ENCODE data around the gene SRP9.
"Not testable (repeated sequence)": the region's sequence is repeated elsewhere in the genome, so short reads cannot be mapped to it uniquely, and the experiment has no call there.

SRP9 gene

DNA sequence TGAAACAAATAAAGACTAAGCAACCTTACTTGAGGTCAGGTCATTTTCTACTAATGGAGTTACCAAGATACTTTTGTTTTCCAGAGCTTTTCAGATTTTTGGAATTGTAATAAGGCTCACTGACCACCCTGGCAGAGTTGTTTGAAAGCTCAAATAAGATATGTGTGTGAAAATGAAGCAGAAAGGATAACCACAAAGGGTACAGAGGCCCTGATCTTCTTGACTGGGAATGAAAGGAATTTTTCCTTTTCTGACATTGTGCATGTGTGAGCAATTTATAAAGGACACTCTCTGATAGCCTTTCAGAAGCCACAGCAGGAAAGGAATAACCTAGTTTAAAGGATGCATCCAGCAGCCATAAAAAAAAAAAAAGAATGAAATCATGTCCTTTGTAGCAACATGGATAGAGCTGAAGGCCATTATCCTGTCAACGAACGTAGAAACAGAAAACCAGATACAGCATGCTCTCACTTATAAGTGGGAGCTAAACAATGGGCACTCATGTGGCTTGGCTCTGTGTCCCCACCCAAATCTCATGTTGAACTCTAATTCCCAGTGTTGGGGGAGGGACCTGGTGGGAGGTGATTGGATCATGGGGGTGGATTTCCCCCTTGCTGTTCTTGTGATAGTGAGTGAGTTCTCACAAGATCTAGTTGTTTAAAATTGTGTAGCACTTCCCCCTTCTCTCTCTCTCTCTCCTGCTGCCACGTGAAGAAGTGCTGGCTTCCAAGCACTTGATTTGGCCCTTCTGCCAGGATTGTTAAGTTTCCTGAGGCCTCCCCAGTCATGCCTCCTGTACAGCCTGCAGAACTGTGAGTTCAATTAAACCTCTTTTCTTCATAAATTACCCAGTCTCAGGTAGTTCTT lies 3.1 kb upstream of the SRP9 start:
- no peak for DNase-seq (ENCODE audit: low read depth in 2 of 2)

DNA sequence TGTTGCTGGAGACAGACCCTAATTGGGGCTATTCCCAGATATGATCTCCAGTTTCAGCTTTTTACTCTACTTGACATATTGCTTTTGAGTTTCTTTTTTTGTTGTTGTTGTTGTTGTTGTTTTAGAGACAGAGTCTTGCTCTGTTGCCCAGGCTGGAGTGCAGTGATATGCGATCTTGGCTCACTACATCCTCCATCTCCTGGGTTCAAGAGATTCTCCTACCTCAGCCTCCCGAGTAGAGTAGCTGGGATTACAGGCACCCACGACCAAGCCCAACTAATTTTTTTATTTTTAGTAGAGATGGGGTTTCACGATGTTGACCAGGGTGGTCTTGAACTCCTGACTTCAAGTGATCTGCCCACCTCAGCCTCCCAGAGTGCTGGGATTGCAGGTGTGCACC lies 1.3 kb upstream of the SRP9 start:
- no peak for DNase-seq (ENCODE audit: low read depth in 2 of 2)

DNA sequence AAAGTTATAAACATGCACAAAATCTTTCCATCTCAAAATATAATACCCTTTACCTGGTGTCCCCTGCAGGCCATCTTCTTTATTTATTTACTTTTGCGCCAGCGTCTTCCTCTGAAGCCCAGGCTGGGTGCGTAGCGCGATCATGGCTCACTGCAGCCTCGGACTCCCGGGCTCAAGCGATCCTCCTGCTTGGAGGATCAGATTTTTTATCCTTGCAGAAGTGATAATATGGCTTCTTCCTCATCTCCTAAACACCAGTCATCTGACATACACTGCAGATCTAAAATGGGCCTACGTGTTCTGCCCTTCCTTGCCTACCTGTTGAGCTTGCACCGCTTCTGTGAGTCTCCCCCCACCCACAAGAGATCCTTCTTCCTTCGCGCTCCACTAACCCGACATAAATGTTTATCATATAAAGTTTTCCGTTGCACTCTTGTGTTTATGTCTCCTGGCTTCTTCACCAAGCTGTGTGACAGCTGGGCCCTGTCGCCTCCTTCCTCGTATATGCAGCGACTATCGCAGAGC lies 506 bp upstream of the SRP9 start:
- DNase-seq (ENCODE audit: low read depth in 2 of 2), result no peak

DNA sequence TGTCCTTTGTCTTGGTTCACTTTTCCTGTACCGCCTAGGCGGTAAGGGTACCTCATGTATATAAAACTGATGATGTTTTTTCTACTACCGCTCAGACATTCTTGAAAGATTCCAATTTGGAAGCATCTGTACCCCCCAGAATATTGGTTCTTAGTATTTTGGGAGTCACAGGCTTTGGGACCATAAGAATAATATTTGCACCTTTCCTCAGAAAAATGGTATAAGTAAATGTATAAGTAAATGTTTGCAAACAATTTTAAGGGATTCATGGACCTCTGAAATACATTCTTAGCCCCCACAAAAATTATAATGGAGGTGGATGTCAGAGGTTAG lies 677 bp downstream of the SRP9 start:
- no peak for DNase-seq (ENCODE audit: low read depth in 2 of 2)

DNA sequence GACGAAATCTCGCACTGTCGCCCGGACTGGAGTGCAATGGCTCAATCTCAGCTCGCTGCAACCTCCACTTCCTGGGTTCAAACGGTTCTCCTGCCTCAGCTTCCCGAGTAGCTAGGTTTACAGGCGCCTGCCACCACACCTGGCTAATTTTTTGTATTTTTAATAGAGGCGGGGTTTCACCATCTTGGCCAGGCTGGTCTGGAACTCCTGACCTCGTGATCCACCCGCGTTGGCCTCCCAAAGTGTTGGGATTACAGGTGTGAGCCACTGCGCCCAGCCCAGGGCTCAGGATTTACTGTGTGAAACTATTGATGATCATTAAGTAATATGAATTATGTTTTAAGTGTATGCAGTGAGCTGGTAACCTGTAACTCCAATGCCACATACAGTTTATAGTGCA lies 1.5 kb downstream of the SRP9 start:
- not testable (repeated sequence) for DNase-seq (ENCODE audit: low read depth in 2 of 2)

DNA sequence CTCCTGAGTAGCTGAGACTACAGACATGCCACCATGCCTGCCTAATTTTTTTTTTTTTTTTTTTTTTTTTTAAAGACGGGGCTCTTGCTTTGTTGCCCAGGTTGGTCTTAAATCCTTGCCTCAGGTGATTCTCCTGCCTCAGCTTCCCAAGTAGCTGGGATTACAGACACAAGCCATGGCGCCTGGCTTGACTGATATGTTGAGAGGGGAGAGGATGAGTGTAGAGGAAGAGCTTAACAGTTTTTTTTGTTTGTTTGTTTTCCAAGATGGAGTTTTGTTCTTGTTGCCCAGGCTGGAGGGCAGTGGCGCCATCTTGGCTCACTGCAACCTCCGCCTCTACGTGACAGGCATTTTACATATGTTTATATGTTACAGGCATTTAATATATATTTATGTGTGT lies 2.5 kb downstream of the SRP9 start:
- no peak for DNase-seq (ENCODE audit: low read depth in 2 of 2)

DNA sequence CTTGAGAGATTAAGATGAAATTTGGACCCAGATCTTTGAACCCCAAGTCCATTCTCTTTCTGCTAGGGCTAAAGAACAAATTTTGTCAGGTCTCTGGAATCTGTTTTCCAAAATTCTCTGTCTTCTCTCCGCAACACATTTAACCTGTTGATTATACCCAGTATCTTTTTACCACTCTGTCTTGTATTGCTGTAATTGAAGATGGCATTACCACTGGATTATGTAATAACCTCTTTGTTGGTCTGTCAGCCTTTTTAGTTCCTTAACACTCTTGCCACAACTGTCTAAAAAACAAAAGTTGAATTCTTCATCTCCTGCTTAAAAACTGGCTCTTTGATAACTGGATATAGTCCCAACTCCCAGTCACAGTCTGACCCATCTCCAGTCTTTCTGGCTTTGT lies 3.0 kb downstream of the SRP9 start:
- DNase-seq (ENCODE audit: low read depth in 2 of 2), result no peak

DNA sequence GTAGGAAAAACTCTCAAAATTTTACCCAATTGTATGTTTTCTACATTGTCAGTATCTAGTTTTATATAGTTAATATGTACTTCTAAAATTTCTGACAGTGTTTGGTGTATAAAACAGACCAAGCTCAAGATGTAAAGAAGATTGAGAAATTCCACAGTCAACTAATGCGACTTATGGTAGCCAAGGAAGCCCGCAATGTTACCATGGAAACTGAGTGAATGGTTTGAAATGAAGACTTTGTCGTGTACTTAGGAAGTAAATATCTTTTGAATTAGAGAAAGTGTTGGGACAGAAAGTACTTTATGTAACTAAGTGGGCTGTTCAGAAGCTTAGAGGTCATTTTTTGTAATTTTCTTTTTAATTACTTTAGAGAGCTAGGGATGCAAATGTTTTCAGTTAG lies 11.5 kb downstream of the SRP9 start:
- DNase-seq (ENCODE audit: low read depth in 2 of 2), result not testable (repeated sequence)

DNA sequence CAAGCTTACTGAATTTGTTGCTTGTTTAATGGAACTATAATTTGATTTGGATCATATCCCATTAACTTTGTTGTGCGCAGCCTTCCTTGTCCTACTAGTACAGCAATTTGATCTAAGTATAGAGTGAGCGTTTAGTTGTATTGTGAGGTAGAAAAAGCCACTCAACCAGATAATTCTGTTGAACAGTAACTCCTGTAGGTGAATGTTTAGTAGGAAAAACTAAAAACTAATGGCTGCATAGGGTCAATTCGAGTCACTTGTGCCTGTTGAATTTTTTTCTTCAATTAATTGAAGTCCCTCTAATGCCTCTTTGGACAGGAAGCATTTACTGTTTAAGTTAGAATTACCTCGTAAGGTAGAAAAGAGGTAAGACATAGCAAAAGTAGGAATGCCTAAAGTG lies 17.3 kb downstream of the SRP9 start:
- DNase-seq (ENCODE audit: low read depth in 2 of 2), result no peak

DNA sequence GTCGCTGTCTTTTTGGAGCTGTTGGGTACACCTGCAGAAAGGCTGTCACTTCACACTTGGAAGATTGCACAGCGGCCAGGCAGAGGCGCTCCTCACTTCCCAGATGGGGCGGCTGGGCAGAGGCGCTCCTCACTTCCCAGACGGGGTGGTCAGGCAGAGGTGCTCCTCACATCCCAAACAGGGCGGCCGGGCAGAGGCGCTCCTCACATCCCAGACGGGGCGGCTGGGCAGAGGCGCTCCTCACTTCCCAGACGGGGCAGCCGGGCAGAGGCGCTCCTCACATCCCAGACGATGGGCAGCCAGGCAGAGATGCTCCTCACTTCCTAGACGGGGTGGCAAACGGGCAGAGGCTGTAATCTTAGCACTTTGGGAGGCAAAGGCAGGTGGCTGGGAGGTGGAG lies 18.5 kb downstream of the SRP9 start:
- DNase-seq (ENCODE audit: low read depth in 2 of 2), result not testable (repeated sequence)

DNA sequence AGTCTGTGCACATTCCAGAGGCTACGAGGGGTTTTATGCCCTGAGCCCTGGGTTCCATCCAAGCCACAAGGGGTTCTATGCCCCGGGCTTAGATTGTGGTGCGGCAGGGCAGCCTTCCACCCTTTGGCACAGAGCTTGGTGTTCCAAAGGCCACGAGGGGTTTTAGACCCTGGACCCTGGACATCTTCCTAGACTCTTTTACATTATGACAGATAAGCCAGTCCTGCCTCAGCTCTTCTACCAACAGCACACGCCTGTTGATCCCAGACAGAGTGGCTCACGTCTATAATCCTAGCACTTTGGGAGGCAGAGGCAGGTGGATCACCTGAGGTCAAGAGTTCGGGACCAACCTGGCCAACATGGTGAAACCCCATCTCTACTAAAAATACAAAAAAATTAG lies 23.5 kb downstream of the SRP9 start:
- DNase-seq (ENCODE audit: low read depth in 2 of 2), result not testable (repeated sequence)

DNA sequence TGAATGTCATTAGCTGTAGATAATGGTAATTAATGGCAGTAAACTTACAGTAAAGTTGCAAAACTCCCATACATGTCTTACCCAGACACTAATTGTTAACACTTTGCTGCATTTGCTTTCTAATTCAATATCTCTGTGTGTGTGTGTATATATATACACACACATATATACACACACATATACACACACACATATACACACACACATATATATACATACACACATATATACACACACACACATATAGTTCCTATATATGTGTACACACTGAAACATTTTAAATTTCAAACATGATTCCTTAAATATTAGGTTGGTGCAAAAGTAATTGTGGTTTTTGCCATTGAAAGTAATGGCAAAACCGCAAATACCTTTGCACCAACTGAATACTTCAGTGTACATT lies 28.6 kb downstream of the SRP9 start:
- no peak for DNase-seq (ENCODE audit: low read depth in 2 of 2)

DNA sequence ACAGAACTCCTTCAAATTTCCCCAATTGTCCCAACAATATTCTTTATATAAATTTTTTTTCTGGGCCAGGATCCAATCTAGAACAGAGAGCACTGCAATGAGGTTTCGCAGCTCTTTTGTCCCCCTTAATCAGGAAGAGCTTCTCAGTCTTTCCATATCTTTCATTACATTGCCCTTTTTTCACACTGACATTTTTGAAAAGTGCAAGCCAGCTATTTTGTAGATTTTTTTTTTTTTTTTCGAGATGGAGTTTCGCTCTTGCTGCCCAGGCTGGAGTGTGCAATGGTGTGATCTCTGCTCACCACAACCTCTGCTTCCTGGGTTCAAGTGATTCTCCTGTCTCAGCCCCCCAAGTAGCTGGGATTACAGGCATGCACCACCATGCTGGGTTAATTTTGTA lies 29.1 kb downstream of the SRP9 start:
- DNase-seq (ENCODE audit: low read depth in 2 of 2), result not testable (repeated sequence)

DNA sequence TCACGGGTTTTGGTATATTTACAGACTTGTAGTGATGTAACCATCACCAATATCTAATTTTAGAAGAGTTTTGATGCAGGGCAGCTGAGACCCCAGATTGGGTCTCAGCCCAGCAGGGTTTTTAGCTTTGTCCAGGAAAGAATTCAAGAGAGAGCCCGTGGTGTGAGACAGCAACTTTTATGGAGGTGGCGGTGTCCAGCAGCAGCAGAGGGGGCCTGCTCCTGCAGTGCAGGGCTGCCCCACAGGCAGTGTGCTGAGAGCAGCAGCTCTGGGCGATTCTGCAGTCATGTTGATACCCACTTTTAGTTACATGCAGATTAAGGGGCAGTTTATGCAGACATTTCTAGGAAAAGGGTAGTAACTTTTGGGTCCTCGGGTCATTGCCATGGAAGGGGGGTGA lies 30.5 kb downstream of the SRP9 start:
- no peak for DNase-seq (ENCODE audit: low read depth in 2 of 2)

DNA sequence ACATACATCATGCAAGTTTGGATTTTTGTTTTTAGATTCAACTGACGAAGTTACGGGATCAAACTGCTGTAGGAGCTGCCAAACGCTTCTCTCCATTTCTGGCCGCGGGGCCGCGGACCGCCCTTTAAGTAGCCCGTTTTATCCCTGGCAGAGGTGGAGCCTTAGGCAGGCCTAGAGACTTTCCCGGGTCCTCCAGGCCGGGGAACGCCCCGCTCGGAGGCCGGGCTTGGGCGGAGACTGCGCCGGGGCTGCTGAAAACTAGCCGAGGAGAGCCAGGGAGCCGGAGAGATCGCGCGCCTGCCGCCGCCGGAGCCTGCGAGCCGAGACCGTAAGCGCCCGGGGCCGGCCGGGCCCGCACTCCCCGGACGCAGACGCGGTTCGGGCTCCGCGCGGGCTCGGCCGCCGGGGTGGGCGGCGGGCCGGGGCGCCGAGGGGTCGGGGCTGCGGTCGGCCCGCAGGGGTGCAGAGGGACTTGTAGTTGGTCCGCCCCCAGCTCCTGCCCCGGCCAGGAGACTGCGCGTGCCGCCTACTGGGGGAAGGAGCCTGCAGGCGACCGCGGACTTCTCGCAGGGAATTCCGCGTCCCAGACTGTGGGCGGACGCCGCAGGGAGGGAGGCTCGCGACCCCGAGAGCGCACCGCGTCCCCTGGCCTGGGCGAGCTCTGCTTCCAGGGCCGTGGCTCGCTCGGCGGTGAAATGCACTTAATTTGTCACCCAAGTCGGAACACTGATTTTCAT lies 32.4 kb downstream of the SRP9 start, which contains the start of gene EPHX1:
EPHX1 (plus strand) TSS at position 283 of the 737 bp plus-strand sequence. CDS start 18,606 bp downstream, outside the sequence.
- DNase-seq (ENCODE audit: low read depth in 2 of 2), result peak; percentile 14 to 32

DNA sequence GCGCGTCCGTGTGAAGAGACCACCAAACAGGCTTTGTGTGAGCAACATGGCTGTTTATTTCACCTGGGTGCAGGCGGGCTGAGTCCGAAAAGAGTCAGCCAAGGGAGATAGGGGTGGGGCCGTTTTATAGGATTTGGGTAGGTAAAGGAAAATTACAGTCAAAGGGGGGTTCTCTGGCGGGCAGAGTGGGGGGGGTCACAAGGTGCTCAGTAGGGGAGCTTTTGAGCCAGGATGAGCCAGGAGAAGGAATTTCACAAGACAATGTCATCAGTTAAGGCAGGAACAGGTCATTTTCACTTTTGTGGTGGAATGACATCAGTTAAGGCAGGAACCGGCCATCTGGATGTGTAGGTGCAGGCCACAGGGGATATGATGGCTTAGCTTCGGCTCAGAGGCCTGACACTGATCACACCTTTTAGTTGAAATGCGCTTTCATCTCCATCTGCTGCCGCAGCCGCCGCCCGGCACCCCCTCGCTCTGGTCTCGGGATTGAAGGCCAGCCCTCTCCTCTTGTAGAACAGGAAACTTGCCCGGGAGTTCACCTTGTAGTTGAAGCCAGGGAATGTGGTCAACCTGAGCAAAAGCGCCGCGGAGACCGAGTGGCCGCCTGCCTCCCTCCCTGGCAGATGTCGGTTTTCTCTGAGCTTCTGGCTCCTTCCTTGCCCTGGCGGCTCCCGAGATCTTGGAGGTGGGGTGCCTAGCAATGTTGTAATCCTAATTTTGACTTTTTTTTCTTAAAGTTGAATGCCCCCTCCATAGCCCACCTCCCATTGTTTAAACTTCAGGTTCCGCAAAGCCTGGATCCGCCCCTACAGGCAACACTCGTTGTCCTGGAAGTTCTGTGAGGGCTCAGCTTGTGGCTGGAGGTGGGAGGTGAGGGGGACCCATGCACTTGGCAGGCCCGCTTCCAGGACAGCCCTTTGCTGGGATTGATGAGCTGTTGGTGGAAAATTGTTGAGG lies 33.2 kb downstream of the SRP9 start:
- not testable (repeated sequence) for DNase-seq (ENCODE audit: low read depth in 2 of 2)

DNA sequence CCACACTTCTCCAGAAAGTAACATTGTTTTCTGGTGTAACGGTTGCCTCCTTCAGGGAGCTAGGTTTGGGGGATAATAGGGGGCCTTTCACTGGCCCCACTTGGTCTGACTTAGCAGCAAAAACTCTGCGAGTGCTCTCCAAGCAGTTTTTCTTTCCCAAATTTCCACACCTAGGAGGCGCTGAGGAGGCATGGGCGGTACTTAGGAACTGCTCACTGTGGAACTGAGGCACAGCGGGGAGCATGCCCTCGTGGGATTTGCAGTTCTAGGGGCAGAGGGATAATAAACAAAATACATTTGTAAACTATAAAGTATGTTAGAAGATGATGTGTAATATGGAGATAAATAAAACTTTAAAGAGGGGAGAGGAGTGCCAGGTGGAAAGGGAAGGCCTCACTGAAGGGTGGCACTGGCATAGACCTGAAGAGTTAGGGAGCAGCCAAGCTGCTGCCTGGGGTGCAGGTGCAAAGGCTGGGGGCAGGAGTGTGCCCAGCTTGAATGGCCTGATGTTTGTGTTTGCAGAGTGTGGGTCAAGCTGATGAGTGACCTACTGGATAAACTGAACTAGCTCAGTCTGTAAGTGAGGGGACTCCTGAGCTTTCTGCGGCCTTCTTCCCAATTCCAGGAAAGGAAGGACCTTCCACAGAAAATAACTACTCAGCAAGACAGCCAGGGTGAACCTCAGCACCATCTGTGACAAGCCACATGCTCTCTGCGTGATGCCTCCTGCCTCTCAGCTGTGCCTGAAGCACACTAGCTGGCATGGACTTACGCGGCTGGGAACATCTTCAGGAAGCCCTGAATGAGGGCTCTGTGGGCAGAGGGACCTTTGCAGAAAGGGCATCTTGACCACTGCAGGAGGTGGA lies 34.2 kb downstream of the SRP9 start:
- no peak for DNase-seq (ENCODE audit: low read depth in 2 of 2)

DNA sequence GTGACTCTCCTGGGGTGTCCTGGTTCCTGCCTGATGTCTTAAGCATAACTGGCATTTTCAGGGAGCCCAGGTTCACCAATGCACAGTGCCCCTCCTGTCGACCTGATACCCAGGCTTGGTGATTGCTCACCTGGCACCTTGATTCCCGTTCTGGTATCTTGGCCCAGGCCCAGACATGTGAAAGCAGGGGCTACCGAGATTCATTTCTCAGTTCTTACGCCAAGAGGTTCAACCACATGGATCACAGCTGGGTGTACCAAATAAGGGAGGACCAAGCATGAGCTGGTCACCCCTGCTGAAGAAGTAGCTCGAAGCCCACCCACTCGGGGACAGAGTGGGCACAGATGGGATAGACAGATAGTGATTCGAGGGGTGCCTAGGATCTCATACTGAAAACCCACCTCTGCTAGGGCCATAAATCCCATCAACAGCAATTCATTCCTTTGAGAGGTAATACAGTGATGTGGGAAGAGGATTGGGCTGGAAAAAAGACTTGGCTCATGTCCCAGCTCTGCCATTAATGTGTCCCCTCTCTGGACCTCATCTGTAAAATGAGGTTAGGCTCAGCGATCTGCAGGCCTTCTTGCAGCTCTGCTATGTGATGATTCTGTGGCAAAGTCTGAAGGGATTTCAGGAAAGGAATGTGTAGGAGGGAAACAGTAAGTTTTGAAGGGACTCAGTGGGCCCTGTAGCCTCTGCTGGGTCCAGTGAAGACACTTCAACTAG lies 35.0 kb downstream of the SRP9 start:
- DNase-seq (ENCODE audit: low read depth in 2 of 2), result no peak

DNA sequence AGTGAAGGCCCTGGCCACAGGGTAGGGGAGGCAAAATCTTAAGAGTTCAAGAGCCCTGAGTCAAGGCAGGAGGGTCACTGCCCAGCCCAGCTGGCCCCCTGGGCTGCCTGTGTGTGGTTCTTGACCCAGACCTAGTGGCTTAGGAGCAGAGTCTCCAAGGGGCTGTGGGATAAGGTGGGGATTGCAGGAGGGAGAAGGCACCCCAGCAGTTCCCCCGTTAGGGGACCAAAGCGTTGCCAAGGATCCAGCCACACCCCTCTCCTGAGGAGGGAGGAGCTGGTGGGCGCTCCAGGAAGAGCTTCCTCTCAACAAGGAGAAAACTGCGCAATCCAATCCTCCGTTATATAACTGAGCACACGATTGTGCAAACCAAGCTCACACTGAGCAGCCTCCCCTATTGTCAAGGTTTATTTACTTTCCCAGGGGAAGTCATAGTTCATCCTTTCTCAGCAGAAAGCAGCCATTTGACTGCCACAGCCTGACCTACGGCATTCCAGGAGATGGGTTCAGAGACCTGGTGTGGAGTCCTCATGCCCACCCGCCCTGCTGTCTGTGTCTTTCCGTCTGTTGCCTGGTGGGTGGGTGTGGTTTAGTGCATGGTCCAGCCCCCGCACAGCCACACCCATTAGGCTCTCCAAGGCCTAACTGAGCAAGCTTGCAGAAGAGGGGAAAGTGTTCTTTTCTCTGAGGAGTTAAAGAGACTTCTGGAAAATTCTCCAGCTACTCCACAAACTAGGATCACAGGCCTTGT lies 35.8 kb downstream of the SRP9 start:
- no peak for DNase-seq (ENCODE audit: low read depth in 2 of 2)
